ENCODE results near the gene CRTC2. TPM values are rescaled to one million over a fixed set of nuclear protein-coding genes. Genes with fewer than 3 reads are reported as not detected.

CRTC2 gene
- total RNA-seq, 2 donors from 2014 or later, result 35.5 to 40.9 TPM

GRCh38 chr1:153961421-153961820 is 3.0 kb upstream of the CRTC2 start:
- Histone ChIP-seq H3K9ac (ENCODE audit: extremely low read depth, low read length, poor library complexity, severe bottlenecking) (peak overlapping the region; percentile 18), H3K4me1 (ENCODE audit: control insufficient read depth, insufficient read depth, low read length) (no peaks in the 10 kb centered on the region), H3K4me3 (ENCODE audit: low read length) (peak overlapping the region; percentile 99), H3K36me3 (ENCODE audit: control insufficient read depth, insufficient read depth, low read length) (peaks cover 19% of the 10 kb centered on the region), H3K9me3 (ENCODE audit: control insufficient read depth, low read length) (no peaks in the 10 kb centered on the region), H3K27ac (ENCODE audit: low read depth, low read length) (no peak overlapping the region), H3K27me3 (ENCODE audit: control insufficient read depth, insufficient read depth, low read length, poor library complexity, severe bottlenecking) (no peaks in the 10 kb centered on the region)
- Mint-ChIP-seq H3K9me3 (no peaks in the 10 kb centered on the region), H3K4me1 (peaks cover 39% of the 10 kb centered on the region), H3K27me3 (ENCODE audit: insufficient read depth) (no peaks in the 10 kb centered on the region), H3K36me3 (ENCODE audit: low read depth) (peaks cover 27% of the 10 kb centered on the region), H3K27ac (peak overlapping the region; percentile 99), H3K4me3 (peak overlapping the region; percentile 89)
- no peak for DNase-seq
- 90 to 96% methylated on average over 2 to 4 of the region's 4 CpGs for WGBS, 2 experiments (ENCODE audit: insufficient coverage in 1 of 2, insufficient read length in 1 of 2)
- no peak for TF ChIP-seq CTCF (conservative IDR thresholded peaks at IDR 0.05)

GRCh38 chr1:153960206-153960605 is 1.8 kb upstream of the CRTC2 start:
- H3K9me3 Mint-ChIP-seq, result no peaks in the 10 kb centered on the region

GRCh38 chr1:153959454-153959853 is 1.0 kb upstream of the CRTC2 start:
- H3K36me3 Mint-ChIP-seq (ENCODE audit: low read depth), result peaks cover 23% of the 10 kb centered on the region
- no peak overlapping the region for H3K27ac ChIP-seq (ENCODE audit: low read depth, low read length)
- no peaks in the 10 kb centered on the region for H3K4me1 ChIP-seq (ENCODE audit: control insufficient read depth, insufficient read depth, low read length)
- H3K36me3 ChIP-seq (ENCODE audit: control insufficient read depth, insufficient read depth, low read length), result peaks cover 19% of the 10 kb centered on the region
- H3K9ac ChIP-seq (ENCODE audit: extremely low read depth, low read length, poor library complexity, severe bottlenecking), result no peak overlapping the region
- H3K27me3 ChIP-seq (ENCODE audit: control insufficient read depth, insufficient read depth, low read length, poor library complexity, severe bottlenecking), result no peaks in the 10 kb centered on the region
- H3K4me1 Mint-ChIP-seq, result peaks cover 35% of the 10 kb centered on the region
- no peaks in the 10 kb centered on the region for H3K27me3 Mint-ChIP-seq (ENCODE audit: insufficient read depth)
- H3K9me3 Mint-ChIP-seq, result no peaks in the 10 kb centered on the region
- no peak for TF ChIP-seq CTCF (conservative IDR thresholded peaks at IDR 0.05)
- DNase-seq, result peak; percentile 54
- no peak overlapping the region for H3K4me3 Mint-ChIP-seq
- H3K4me3 ChIP-seq (ENCODE audit: low read length), result no peak overlapping the region
- no peaks in the 10 kb centered on the region for H3K9me3 ChIP-seq (ENCODE audit: control insufficient read depth, low read length)
- H3K27ac Mint-ChIP-seq, result no peak overlapping the region
- 80 to 85% methylated on average over 3 of the region's 3 CpGs for WGBS, 2 experiments (ENCODE audit: insufficient coverage in 1 of 2, insufficient read length in 1 of 2)

More at GRCh38 chr1:153960206-153960605, 1.8 kb upstream of the CRTC2 start:
- H3K9me3 ChIP-seq (ENCODE audit: control insufficient read depth, low read length), result no peaks in the 10 kb centered on the region
- WGBS, 2 experiments (ENCODE audit: insufficient coverage in 1 of 2, insufficient read length in 1 of 2), result 95 to 98% methylated on average over 9 to 11 of the region's 11 CpGs
- Mint-ChIP-seq H3K4me1 (peaks cover 35% of the 10 kb centered on the region), H3K4me3 (no peak overlapping the region), H3K27me3 (ENCODE audit: insufficient read depth) (no peaks in the 10 kb centered on the region), H3K36me3 (ENCODE audit: low read depth) (peaks cover 23% of the 10 kb centered on the region), H3K27ac (no peak overlapping the region)
- no peak overlapping the region for H3K9ac ChIP-seq (ENCODE audit: extremely low read depth, low read length, poor library complexity, severe bottlenecking)
- peaks cover 19% of the 10 kb centered on the region for H3K36me3 ChIP-seq (ENCODE audit: control insufficient read depth, insufficient read depth, low read length)
- no peak for TF ChIP-seq CTCF (conservative IDR thresholded peaks at IDR 0.05)
- H3K27me3 ChIP-seq (ENCODE audit: control insufficient read depth, insufficient read depth, low read length, poor library complexity, severe bottlenecking), result no peaks in the 10 kb centered on the region
- no peaks in the 10 kb centered on the region for H3K4me1 ChIP-seq (ENCODE audit: control insufficient read depth, insufficient read depth, low read length)
- no peak for DNase-seq
- H3K4me3 ChIP-seq (ENCODE audit: low read length), result no peak overlapping the region
- no peak overlapping the region for H3K27ac ChIP-seq (ENCODE audit: low read depth, low read length)

Measured in endodermal cell (in vitro differentiated cells).